ENCODE data around the gene DSTN.
"Not testable (repeated sequence)": the region's sequence is repeated elsewhere in the genome, so short reads cannot be mapped to it uniquely, and the experiment has no call there.

DSTN gene

DNA sequence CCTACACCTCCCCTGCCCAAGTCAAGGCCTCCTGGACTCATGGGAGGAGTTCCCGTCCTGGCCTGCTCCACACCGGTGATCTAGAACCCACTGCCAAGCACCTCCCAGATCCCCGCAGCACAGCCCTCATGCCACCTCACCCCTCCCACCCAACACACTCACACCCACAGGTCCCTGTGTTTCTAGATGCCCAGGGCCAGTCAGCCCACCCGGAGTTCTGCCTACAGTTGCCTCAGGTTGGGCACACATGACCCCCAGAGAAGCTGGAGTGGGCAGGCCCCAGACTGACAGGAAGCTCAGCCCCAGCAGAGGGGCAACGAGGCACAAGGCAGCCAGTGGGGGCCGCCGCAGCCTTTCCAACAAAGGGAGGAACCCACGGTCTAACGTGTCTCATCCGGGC is 82.5 kb downstream of the DSTN start:
- DNase-seq: no peak

DNA sequence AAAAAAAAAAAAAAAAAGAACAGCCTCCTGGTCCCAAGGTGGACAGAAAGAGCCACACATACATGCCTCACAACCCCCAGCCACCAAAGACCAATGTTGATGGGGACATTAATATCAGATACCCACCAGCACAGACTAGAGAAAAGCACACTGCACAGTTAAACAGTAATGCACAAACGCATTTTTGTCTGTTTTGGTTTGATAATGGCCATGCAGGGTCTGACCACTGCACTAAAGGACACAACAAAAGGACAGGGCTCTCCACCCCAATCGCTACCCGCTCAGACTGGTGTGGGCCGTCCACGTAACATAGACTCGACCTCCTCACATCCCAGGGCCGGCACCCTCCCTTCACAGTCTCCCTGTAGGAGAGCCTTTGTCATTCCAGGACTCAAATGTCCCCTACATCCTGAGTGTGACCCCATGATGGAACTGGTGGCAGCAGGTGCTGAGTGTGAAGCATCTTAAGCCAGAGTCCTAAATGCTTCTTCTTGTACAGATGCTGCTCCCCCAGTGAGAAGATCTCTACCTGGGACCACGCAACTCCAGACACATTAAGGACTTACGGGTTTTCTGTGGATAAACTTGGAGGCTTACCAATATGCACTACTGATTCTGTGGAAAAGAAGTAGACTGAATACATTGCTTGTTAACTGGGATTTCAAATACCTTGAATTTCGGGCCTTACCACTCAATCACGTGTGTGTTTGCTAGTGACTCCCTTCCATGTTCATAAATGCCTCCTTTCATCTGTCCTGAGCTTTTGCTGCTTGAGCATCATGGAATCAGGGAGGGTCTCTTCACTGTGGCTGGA is 84.2 kb downstream of the DSTN start:
- no peak for DNase-seq

DNA sequence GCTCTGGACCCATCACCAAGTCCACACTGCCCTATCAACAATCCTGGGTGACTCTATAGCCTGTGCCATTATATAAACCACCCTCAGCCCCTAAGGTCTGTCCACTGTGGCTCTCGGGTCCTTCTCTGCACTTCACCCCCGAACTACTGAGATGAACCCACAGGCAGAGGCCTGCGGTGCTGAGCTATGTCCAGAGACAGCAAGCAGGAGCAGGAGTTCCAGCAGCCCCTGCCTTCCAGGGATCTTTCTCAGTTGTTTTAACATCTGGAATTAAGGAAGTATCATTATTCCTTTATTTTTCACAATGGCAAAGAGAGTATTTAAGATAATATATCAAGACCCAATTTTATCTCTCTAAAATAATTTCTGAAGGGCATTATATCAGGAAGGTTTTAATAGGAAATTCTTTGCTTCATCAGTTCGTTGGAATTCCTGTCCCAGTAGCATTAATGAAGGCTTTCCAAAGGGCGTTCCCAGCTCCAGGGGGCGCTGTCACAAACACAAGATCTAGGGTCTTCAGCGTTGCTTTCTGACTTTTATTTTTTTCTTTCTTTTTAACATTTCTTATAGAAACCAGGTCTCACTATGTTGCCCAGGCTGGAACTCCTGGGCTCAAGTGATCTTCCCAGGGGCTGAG is 84.9 kb downstream of the DSTN start:
- DNase-seq: no peak

DNA sequence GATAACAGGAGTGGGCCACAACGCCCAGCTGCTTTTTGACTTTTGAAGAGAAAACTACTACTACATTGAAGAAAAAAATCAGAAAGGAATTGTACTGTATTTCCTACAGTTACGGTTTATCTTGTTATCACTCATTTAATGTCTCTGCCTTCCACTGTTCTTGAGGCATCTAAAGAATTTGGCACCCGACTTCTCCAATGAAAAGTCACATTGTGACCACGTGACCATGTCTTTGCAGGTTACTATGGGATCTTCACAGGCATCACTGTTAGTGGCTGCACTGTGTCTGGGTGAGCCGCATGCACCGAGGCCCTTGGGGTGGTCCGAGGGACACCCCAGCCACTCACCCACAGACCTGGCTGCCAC is 85.4 kb downstream of the DSTN start:
- DNase-seq: no peak

DNA sequence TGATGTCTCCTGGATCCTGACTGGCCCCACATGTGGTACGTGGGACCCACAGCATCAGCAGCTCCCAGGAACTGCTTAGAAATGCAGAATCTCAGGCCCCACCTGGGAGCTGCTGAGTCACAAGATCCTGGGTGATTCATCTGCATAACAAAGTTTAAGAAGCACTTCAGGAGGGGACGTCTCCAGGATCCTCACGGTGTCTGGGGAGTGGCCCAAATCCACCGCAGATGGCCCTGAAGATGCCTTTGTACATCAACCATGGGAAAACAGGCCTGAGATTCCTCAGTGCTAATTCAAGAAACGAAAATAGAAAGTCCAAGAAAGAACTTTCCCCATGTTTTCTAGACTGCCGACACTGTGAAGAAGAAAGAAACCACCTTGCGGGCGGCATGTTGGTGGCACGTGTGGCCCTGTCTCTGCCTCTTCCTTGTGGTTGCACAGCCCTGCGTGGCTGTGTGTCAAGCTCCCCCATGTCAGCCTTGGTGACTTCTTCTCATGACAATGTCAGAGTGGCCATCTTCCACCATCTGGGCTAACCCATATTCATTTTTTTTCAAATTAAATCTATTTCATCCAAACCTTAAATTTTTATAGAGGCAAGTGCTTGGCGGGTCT is 86.1 kb downstream of the DSTN start:
- DNase-seq: no peak

DNA sequence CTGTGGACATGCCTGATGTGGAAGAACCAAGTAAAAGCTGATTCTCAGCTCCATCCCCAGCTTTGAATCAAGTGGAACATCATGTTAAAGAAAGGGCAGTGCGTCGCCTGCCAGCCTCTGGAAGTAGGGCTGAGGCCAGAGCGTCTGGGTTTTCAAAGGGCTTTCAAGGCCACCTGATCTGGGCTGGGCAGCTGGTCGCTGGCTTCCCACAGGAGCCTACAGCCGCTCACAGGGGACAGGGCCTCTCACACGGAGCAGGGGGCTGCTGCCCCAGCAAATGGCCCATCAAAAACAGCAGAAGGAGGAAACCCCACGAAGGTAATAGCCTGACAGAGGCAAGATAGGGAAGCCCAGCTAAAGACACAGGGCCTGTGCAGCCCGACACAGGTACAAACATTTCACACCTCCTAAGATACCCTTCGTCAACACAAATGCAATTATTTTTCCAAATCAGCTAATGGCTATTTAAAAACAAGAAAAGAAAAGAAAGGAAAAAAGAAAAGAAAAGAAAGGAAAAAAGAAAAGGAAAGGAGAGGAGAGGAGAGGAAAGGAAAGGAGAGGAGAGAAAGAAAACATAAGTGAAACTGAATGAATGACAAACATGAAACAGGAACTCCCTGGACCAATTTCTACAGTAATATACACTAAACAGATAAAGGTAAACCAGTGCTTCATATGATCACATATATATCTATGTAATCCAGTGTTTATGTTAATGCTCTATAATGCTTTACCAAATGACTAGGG is 87.4 kb downstream of the DSTN start:
- DNase-seq: no peak

DNA sequence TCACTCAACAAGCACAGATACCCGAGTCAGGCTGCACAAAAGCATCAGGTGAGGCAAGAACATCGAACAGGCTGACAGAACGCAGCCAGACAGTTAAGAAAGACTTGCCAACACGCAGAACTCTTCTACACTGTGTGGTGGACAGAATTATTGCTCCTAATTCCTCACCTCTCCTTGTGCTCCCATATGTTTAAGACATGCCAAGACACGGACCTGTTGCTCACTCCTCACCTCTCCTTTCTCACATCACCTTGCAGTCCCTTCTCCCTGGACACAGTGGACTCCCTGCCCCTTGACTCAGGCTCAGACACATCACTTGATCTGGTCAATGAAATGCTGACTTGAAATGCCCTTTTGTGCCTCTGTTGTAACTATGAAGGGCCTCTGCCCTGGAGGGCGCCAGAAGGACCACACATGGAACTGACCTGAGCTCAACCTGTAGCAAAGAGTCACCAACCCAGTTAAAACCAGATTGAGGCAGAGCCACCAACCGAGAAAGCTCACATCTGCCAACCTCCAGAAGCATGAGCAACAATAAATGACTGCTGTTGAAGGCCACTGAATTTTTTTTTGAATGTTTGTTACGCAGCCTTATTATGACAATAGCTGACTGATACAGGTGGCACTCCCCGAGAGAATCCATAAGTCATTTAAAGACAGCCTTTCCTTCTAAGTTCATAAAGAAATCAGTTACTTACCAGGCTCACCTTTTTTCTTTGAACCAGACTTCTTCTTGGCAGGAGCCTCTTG is 88.2 kb downstream of the DSTN start:
- DNase-seq: no peak

DNA sequence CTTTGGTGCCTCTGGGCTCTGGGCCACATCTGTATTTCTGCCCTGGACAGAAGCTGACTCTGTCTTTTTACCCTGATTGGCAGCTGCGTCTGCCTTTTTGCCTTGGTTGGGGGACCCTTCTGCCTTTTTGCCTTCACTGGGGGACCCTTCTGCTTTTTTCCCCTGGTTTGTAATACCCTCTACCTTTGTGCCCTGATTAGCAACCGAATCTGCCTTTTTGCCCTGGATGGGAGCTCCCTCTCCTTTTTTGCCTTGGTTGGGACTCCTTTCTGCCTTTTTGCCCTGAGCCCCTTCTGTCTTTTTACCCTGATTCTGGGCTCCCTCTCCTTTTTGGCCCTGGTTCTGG is 88.7 kb downstream of the DSTN start:
- no peak for DNase-seq

DNA sequence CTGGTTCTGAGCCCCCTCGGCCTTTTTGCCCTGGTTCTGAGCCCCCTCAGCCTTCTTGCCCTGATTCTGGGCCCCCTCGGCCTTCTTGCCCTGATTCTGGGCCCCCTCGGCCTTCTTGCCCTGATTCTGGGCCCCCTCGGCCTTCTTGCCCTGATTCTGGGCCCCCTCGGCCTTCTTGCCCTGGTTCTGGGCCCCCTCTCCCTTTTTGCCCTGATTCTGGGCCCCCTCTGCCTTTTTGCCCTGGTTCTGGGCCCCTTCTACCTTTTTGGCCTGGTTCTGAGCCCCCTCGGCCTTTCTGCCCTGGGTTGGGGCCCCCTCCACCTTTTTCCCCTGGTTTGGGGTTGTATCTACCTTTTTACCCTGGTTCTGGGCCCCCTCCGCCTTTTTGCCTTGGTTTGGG is 89.5 kb downstream of the DSTN start:
- DNase-seq: not testable (repeated sequence)
